Endothelial cell of umbilical vein (primary cell): ENCODE results near the gene TROAP. TPM values are rescaled to one million over a fixed set of nuclear protein-coding genes. Genes with fewer than 3 reads are reported as not detected.

ENCODE experiments used
- BruUV-seq: library from RNA; stranded (reverse); fragments of 400-500 nt; replicated peaks from 2 replicates; lab custom pipeline; 2021; lab: Mats Ljungman, UMichigan
- CTCF ChIA-PET: fragments of 300-600, 350-600 bp; sonication (Branson Sonifier 250); formaldehyde crosslinking; loops from one replicate; lab custom pipeline; 2021; ENCODE audit warnings: antibody characterized with exemption, inconsistent platforms; lab: Charles Lee
- POLR2A ChIA-PET: fragments of 300-600, 350-600 bp; sonication (Branson Sonifier 250); formaldehyde crosslinking; loops from one replicate; lab custom pipeline; 2021; ENCODE audit warnings: antibody characterized with exemption, inconsistent platforms; lab: Charles Lee
- DNase-seq: peaks from one replicate; pipeline ENCODE4 v3.0.0-alpha.2; 2011; ENCODE audit warnings: low read depth, low spot score
- FAIRE-seq: peaks from 2 replicates; lab custom pipeline; 2011; peaks lifted over from hg19 to GRCh38; lab: Jason Lieb, UNC
- H2AFZ ChIP-seq: 2 replicates; pipeline ENCODE4 v1.6.0; 2012; ENCODE audit warnings: low read depth, low read length, control low read depth, inconsistent platforms
- H3K27ac ChIP-seq: 2 replicates; pipeline ENCODE4 v1.5.1; 2011; ENCODE audit warnings: low read depth, mild to moderate bottlenecking, control low read depth, low read length, moderate library complexity; ENCODE audit not compliant: insufficient read depth
- H3K27me3 ChIP-seq, 2 experiments: 2 replicates each; pipeline versions ENCODE4 v1.6.0 to v1.6.1; 2011; ENCODE audit warnings: low read length in 2 of 2, mixed read lengths in 1 of 2; ENCODE audit not compliant: control insufficient read depth in 2 of 2, insufficient read depth in 2 of 2
- H3K36me3 ChIP-seq, 2 experiments: 2 replicates in 1 of 2; 3 replicates in 1 of 2; pipeline ENCODE4 v1.5.1; 2011; ENCODE audit warnings: low read length in 2 of 2, mild to moderate bottlenecking in 1 of 2, moderate library complexity in 1 of 2; ENCODE audit not compliant: control insufficient read depth in 2 of 2, insufficient read depth in 2 of 2; ENCODE audit errors: extremely low read depth in 1 of 2
- H3K4me1 ChIP-seq: 3 replicates; pipeline ENCODE4 v1.5.1; 2011; ENCODE audit warnings: mild to moderate bottlenecking, low read length; ENCODE audit not compliant: control insufficient read depth, insufficient read depth; ENCODE audit errors: extremely low read depth
- H3K4me2 ChIP-seq: 2 replicates; pipeline ENCODE4 v1.6.1; 2011; ENCODE audit warnings: low read length, control low read depth, mixed read lengths; ENCODE audit not compliant: insufficient read depth
- H3K4me3 ChIP-seq, 3 experiments: fragments of 200-600 bp in 1 of 3; sonication (generic), shearing (Covaris generic) in 1 of 3; replicated peaks in 1 of 3; 2 replicates each; pipeline ENCODE4 v1.5.1; 2011 to 2016; ENCODE audit warnings: control low read depth in 3 of 3, low read length in 3 of 3, mild to moderate bottlenecking in 2 of 3, inconsistent platforms in 1 of 3, low read depth in 1 of 3, moderate library complexity in 1 of 3; ENCODE audit not compliant: insufficient read depth in 1 of 3
- H3K79me2 ChIP-seq: 2 replicates; pipeline ENCODE4 v1.6.0; 2012; ENCODE audit warnings: low read length, inconsistent platforms; ENCODE audit not compliant: control insufficient read depth, insufficient read depth
- H3K9ac ChIP-seq: replicated peaks from 2 replicates; pipeline ENCODE3; 2011; ENCODE audit warnings: low read length, control low read depth; ENCODE audit not compliant: insufficient read depth; ENCODE audit errors: extremely low read depth
- H3K9me1 ChIP-seq: replicated peaks from 3 replicates; pipeline ENCODE4 v1.6.0; 2011; ENCODE audit warnings: mild to moderate bottlenecking, low read length; ENCODE audit not compliant: control insufficient read depth, insufficient read depth; ENCODE audit errors: extremely low read depth
- H3K9me3 ChIP-seq: replicated peaks from 2 replicates; pipeline ENCODE4 v1.5.1; 2012; ENCODE audit warnings: low read length, inconsistent platforms; ENCODE audit not compliant: control insufficient read depth, insufficient read depth
- H4K20me1 ChIP-seq: replicated peaks from 2 replicates; pipeline ENCODE3; 2011; ENCODE audit warnings: mild to moderate bottlenecking, low read length; ENCODE audit not compliant: control insufficient read depth, insufficient read depth; ENCODE audit errors: extremely low read depth
- JUN ChIP-seq: IDR thresholded peaks from 2 replicates; pipeline ENCODE4 v1.6.1; 2011; ENCODE audit warnings: borderline replicate concordance, low read depth; ENCODE audit not compliant: insufficient read length, insufficient read depth
- dilution Hi-C: fragments of 300-500 bp; cut with MboI; formaldehyde crosslinking; loops from one replicate; pipeline ENCODE4 v1.15.0; 2019; ENCODE audit warnings: low sequenced_read_pairs; ENCODE audit not compliant: extremely low pct_ligation_motif_present
- intact Hi-C: fragments of 100-400 bp; cut with micrococcal nuclease; formaldehyde crosslinking; loops from one replicate; pipeline ENCODE4 v1.10.0; 2022
- polyA plus RNA-seq, 4 experiments: library from polyadenylated mRNA; depleted of rRNA in 3 of 4; stranded (reverse) in 3 of 4; unstranded in 1 of 4; fragments of >200 nt; gene quantifications; 2 replicates each; pipeline versions ENCODE4 v1.2.1 to v1.2.3, GENCODE V29; 2011 to 2012; ENCODE audit warnings: missing spikeins in 1 of 4
- total RNA-seq: library from RNA; stranded (reverse); gene quantifications from 2 replicates; pipeline ENCODE4 v1.2.3, GENCODE V29; 2021

The TROAP gene
- total and polyA plus RNA-seq, 2 donors (not counting 3 experiments of a cell fraction or from before 2014, with no cell fraction given): 31.7 to 68.6 TPM

DNA sequence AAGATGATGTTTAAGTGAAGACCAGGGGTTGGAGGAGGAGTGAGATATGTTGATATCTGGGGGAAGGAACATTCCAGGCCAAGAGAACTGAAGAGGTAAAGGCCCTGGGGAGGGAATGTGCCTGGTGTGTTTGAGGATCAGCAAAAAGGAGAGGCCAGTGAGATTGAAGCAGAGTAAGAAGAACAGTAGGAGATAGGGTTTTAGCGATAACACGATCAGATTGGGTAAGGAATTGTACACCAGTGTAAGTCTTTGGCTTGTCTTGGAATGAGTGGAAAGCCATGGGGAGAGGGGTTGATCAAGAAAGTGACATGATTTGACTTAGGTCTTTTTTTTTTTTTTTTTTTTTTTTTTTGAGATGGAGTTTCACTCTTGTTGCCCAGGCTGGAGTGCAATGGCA lies 4.8 kb downstream of the TROAP start:
- dilution Hi-C loops: no loop called here
- no TSS peak for BruUV-seq
- intact Hi-C loops: no loop called here
- Histone ChIP-seq H3K27ac (no peak overlapping the region), H3K9ac (no peak overlapping the region), H3K27me3 (peaks cover 0 to under 1% of the 10 kb centered on the region in 2 experiments), H3K4me1 (peaks cover 8% of the 10 kb centered on the region), H3K79me2 (peaks cover 11% of the 10 kb centered on the region), H3K9me1 (no peaks in the 10 kb centered on the region), H3K9me3 (no peaks in the 10 kb centered on the region), H4K20me1 (no peaks in the 10 kb centered on the region), H3K4me2 (no peak overlapping the region), H3K36me3 (peaks cover 4 to 6% of the 10 kb centered on the region in 2 experiments), H2AFZ (no peak overlapping the region), H3K4me3 (no peak overlapping the region)
- POLR2A ChIA-PET: no interaction called here
- no peak for TF ChIP-seq JUN
- CTCF ChIA-PET: interaction anchor here (0.8 kb wide), 1 partner anchor 12 kb away, joined by 3 read pairs; no protein-coding TSS in a partner anchor
- FAIRE-seq: no peak
- no peak for DNase-seq

DNA sequence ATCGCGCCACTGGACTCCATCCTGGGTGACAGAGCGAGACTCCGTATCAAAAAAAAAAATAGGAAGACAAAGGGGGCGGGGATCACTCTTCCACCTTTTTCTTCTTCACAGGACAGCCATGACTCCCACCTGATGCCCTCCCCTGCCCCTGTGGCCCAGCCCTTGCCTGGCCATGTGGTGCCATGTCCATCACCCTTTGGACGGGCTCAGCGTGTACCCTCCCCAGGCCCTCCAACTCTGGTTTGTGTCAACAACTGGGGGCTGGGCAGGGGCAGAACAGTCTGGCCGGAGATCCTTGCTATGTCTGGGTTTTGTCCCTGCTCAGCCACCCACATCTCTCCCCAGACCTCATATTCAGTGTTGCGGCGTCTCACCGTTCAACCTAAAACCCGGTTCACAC lies 5.8 kb downstream of the TROAP start:
- no TSS peak for BruUV-seq
- intact Hi-C loops (no loop called here), dilution Hi-C loops (no loop called here)
- Histone ChIP-seq H3K4me1 (peaks cover 4% of the 10 kb centered on the region), H3K9me3 (no peaks in the 10 kb centered on the region), H3K79me2 (peaks cover 6% of the 10 kb centered on the region), H3K27me3 (peaks cover 6 to 8% of the 10 kb centered on the region in 2 experiments), H3K9me1 (no peaks in the 10 kb centered on the region), H3K36me3 (peaks cover 4 to 6% of the 10 kb centered on the region in 2 experiments), H4K20me1 (no peaks in the 10 kb centered on the region), H3K4me3 (no peak overlapping the region), H2AFZ (no peak overlapping the region), H3K4me2 (no peak overlapping the region), H3K27ac (no peak overlapping the region), H3K9ac (no peak overlapping the region)
- no peak for TF ChIP-seq JUN
- ChIA-PET POLR2A (no interaction called here), CTCF (interaction anchor here (0.8 to 1.6 kb wide), 4 partner anchors 11 to 251 kb away, joined by 3 to 11 read pairs (median 5); no protein-coding TSS in a partner anchor)
- FAIRE-seq: no peak
- DNase-seq: no peak
